ENCODE results near the gene IL1R2. TPM values are rescaled to one million over a fixed set of nuclear protein-coding genes. Genes with fewer than 3 reads are reported as not detected.

IL1R2 gene
- total RNA-seq, 6 donors from 2014 or later, result 24.7 to 84.8 (median 60.0) TPM

DNA sequence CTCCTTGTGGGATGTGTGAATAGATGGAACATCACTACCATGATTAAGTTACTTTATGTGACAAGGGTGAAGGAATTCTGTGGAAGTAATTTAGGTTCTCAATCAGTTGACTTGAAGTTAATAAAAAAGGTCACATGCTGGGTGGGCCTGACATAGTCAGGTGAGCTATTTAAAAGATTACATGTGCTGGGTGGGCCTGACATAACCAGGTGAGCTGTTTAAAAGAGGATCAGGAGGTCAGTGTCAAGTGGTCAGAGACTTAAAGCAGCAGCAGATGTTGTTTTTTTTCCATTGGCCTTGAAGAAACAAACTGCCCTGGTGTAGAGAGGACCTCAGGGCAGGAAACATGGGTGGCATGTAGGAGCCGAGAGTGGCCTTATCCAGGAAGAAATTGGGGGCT is 3.3 kb downstream of the IL1R2 start:
- Histone ChIP-seq H3K27me3 (no peaks in the 10 kb centered on the region), H3K9me3 (no peaks in the 10 kb centered on the region), H3K36me3 (peaks cover 0 to 4% (median 0%) of the 10 kb centered on the region in 4 donors), H3K4me3 (peak overlapping the region in 1 of 4 donors; percentile 23), H3K27ac (peak overlapping the region in 3 of 4 donors; percentile 10 to 77 (median 19)), H3K4me1 (no peaks in the 10 kb centered on the region)
- no peak for ATAC-seq (ENCODE audit: low FRiP score in 2 of 2)
- DNase-seq, result no peak
- WGBS, 2 donors, result 90 to 91% methylated on average over 1 of the region's 1 CpG
- no peak for TF ChIP-seq EP300 (IDR thresholded peaks at IDR 0.05)
- TF ChIP-seq POLR2A (IDR thresholded peaks at IDR 0.05), result no peak
- no peak for TF ChIP-seq POLR2AphosphoS5 (IDR thresholded peaks at IDR 0.05)
- TF ChIP-seq, protein P1, sequence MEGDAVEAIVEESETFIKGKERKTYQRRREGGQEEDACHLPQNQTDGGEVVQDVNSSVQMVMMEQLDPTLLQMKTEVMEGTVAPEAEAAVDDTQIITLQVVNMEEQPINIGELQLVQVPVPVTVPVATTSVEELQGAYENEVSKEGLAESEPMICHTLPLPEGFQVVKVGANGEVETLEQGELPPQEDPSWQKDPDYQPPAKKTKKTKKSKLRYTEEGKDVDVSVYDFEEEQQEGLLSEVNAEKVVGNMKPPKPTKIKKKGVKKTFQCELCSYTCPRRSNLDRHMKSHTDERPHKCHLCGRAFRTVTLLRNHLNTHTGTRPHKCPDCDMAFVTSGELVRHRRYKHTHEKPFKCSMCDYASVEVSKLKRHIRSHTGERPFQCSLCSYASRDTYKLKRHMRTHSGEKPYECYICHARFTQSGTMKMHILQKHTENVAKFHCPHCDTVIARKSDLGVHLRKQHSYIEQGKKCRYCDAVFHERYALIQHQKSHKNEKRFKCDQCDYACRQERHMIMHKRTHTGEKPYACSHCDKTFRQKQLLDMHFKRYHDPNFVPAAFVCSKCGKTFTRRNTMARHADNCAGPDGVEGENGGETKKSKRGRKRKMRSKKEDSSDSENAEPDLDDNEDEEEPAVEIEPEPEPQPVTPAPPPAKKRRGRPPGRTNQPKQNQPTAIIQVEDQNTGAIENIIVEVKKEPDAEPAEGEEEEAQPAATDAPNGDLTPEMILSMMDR (IDR thresholded peaks at IDR 0.05), result no peak

DNA sequence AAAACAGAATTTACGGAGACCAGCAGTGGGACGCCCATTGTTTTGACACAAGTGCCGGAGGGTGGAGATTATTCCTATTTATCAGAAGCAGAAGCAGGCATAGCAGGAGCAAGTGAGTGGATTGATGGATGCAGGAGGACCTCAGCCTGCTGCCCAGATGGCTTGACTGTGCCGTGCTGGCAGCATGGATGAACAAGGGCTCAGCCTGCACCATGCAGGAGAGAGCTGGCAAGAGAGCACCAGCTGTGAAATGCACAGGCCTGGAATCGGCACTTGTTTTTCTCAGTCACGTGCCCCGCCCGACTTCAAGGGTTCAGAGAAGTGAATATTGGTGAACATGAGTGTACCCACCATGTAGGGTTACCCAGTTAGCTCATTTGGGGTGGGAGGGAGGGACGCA is 4.0 kb downstream of the IL1R2 start:
- H3K27me3 ChIP-seq, result no peaks in the 10 kb centered on the region
- ATAC-seq (ENCODE audit: low FRiP score in 2 of 2) (no peak), DNase-seq (no peak)
- WGBS, 2 donors, result 84 to 87% methylated on average over 9 of the region's 9 CpGs
- no peak for TF ChIP-seq POLR2A (IDR thresholded peaks at IDR 0.05)
- no peak for TF ChIP-seq EP300 (IDR thresholded peaks at IDR 0.05)
- TF ChIP-seq POLR2AphosphoS5 (IDR thresholded peaks at IDR 0.05), result no peak
- TF ChIP-seq, protein P1 (IDR thresholded peaks at IDR 0.05), result no peak
- peak overlapping the region in 2 of 4 donors; percentile 19 to 77 for H3K27ac ChIP-seq
- peak overlapping the region in 2 of 4 donors; percentile 5 to 6 for H3K4me3 ChIP-seq
- H3K9me3 ChIP-seq, result no peaks in the 10 kb centered on the region
- peaks cover 0 to 4% (median 0%) of the 10 kb centered on the region in 4 donors for H3K36me3 ChIP-seq
- H3K4me1 ChIP-seq, result no peaks in the 10 kb centered on the region

DNA sequence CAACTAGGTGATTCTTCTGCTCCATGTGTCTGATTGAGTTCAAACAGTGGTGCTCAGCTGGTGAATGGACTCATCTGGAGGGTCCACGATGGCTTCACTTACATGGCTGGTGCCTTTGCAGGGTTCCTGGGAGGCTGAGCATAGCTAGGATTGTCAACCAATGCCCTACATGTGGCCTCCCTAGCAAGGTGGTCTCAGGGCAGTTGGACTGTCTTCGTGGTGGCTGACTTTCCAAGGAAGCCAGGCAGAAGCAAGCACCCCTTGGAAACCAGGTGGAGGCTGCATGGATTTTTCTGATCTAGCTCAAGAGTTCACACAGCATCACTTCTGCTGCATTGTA is 6.8 kb downstream of the IL1R2 start:
- Histone ChIP-seq H3K9me3 (no peaks in the 10 kb centered on the region), H3K4me1 (no peaks in the 10 kb centered on the region), H3K27me3 (no peaks in the 10 kb centered on the region), H3K36me3 (peaks cover 0 to 4% (median 0%) of the 10 kb centered on the region in 4 donors), H3K4me3 (no peak overlapping the region), H3K27ac (no peak overlapping the region)
- DNase-seq, result no peak
- no peak for ATAC-seq (ENCODE audit: low FRiP score in 2 of 2)
- WGBS, 2 donors, result 92 to 100% methylated on average over 1 to 2 of the region's 2 CpGs
- no peak for TF ChIP-seq POLR2A (IDR thresholded peaks at IDR 0.05)
- TF ChIP-seq EP300 (IDR thresholded peaks at IDR 0.05), result no peak

DNA sequence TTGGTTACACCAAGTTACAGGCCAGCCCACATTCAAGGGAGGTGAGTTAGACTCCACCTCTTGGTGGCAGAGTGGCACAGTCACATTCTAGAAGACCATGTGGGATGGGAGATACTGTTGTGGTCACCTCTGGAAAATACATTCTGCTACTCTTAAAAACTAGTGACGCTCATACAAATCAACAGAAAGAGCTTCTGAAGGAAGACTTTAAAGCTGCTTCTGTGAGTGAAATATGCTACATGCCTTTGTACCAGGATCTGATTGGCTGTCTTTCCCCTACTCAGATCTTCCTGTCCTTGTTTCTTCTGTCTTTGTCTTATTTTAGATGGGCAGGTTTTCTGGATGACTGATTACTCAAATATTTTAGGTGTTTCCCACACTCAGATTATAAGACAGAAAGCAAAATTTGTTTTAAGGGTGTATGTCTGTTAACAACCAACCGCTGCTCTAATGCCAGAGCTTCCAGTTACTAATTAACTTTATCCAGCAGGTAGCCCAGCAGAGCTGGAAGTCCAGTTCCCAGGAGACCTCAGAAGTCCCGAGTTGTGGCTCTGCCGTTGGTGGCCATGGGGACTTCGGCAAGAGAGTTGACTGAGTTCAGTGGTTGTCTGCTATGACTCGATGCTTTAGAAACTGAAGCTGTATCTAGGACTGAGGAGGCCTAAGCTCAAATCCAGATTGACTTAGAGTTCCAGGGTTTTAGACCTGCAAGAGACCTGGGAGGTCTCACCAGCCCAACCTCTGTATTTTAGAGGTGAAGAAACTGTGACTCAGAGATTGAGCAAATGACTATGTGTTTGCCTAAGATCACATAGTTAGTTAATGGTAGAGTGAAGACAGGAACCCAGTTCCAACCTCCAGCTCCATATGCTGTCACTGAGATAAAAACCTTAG is 7.4 kb downstream of the IL1R2 start:
- WGBS, 2 donors, result 72 to 79% methylated on average over 6 of the region's 6 CpGs
- Histone ChIP-seq H3K27ac (no peak overlapping the region), H3K4me1 (no peaks in the 10 kb centered on the region), H3K9me3 (no peaks in the 10 kb centered on the region), H3K27me3 (no peaks in the 10 kb centered on the region), H3K4me3 (no peak overlapping the region), H3K36me3 (peaks cover 0 to 4% (median 0%) of the 10 kb centered on the region in 4 donors)
- ATAC-seq (ENCODE audit: low FRiP score in 2 of 2) (peak in 1 of 2 donors; percentile 25), DNase-seq (no peak)
- peak in 1 of 2 donors; percentile 11 for TF ChIP-seq POLR2AphosphoS5 (IDR thresholded peaks at IDR 0.05)
- TF ChIP-seq EP300 (IDR thresholded peaks at IDR 0.05), result no peak
- TF ChIP-seq, protein P1 (IDR thresholded peaks at IDR 0.05), result no peak
- no peak for TF ChIP-seq POLR2A (IDR thresholded peaks at IDR 0.05)

DNA sequence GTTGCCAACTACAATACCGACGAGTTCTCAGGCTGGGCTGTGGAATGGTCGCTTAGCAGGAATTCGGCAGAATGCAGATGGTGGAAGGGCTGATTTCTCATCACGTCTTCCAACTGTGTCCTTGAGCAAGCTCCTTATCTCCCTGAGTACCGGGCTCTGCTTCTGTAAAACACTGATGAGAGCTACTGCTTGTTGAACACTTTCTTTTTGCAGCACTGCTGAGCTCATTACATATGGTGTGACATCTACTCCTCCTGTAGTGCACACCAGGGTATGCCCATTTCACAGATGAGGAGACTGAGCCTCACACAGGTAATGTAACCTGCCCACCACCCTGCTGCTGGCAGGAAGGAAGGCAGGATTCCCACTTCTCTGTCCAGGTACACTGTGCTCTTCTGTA is 8.3 kb downstream of the IL1R2 start:
- ATAC-seq (ENCODE audit: low FRiP score in 2 of 2) (no peak), DNase-seq (no peak)
- peaks cover 0 to 4% (median 0%) of the 10 kb centered on the region in 4 donors for H3K36me3 ChIP-seq
- TF ChIP-seq POLR2AphosphoS5 (IDR thresholded peaks at IDR 0.05), result no peak
- no peak for TF ChIP-seq EP300 (IDR thresholded peaks at IDR 0.05)
- no peak for TF ChIP-seq POLR2A (IDR thresholded peaks at IDR 0.05)
- TF ChIP-seq, protein P1 (IDR thresholded peaks at IDR 0.05), result no peak
- H3K9me3 ChIP-seq, result no peaks in the 10 kb centered on the region
- WGBS, 2 donors, result 81 to 87% methylated on average over 6 of the region's 6 CpGs
- H3K27me3 ChIP-seq, result no peaks in the 10 kb centered on the region
- no peak overlapping the region for H3K27ac ChIP-seq
- no peak overlapping the region for H3K4me3 ChIP-seq
- peaks cover 0 to 4% (median under 1%) of the 10 kb centered on the region in 4 donors for H3K4me1 ChIP-seq
